ENCODE measurements around the gene SBF1. TPM values are rescaled to one million over a fixed set of nuclear protein-coding genes. Genes with fewer than 3 reads are reported as not detected.
"Not testable (repeated sequence)": the region's sequence is repeated elsewhere in the genome, so short reads cannot be mapped to it uniquely, and the experiment has no call there.

SBF1 gene
- total RNA-seq, 1 donor from 2014 or later: 55.8 TPM

DNA sequence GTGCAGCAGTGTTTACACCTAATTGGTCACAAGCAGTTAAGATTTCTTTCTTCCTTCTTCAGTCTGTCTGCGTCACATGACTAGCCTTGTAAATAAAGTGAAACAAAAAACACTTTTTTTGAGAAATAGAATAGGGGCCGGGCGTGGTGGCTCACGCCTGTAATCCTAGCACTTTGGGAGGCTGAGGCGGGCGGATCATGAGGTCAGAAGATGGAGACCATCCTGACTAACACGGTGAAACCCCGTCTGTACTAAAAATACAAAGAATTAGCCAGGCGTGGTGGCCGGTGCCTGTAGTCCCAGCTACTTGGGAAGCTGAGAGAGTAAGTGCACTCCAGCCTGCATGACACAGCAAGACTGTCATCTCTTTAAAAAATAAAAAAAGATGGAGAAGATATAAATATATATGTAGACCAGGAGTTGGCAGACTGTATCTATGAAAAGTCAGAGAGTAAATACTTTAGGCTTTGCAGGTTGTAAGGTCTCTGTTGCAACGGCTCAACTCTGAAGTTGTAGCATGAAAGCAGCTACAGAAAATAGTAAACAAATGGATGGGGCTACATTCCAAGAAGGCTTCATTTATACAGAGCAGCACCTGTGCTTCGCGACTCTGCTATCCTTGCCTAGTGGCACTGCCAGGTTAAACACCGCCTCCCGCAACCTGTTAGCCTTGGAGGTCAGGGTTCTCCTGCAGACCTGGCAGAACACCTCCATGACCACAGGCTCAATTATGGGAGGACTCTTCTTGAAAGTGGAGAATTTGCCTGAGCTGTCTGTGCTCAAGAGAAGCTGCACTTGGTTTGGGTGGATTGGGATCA is 75.8 kb downstream of the SBF1 start:
- H3K4me3 ChIP-seq: no peak overlapping the region
- intact Hi-C loops (cut with micrococcal nuclease): no loop called here
- TF ChIP-seq, protein P1, sequence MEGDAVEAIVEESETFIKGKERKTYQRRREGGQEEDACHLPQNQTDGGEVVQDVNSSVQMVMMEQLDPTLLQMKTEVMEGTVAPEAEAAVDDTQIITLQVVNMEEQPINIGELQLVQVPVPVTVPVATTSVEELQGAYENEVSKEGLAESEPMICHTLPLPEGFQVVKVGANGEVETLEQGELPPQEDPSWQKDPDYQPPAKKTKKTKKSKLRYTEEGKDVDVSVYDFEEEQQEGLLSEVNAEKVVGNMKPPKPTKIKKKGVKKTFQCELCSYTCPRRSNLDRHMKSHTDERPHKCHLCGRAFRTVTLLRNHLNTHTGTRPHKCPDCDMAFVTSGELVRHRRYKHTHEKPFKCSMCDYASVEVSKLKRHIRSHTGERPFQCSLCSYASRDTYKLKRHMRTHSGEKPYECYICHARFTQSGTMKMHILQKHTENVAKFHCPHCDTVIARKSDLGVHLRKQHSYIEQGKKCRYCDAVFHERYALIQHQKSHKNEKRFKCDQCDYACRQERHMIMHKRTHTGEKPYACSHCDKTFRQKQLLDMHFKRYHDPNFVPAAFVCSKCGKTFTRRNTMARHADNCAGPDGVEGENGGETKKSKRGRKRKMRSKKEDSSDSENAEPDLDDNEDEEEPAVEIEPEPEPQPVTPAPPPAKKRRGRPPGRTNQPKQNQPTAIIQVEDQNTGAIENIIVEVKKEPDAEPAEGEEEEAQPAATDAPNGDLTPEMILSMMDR (IDR thresholded peaks at IDR 0.05; ENCODE audit: borderline replicate concordance): no peak
- H3K9me3 ChIP-seq (replicated peaks): no peaks in the 10 kb centered on the region
- DNase-seq: no peak
- H3K36me3 ChIP-seq: peaks cover 21% of the 10 kb centered on the region
- no peaks in the 10 kb centered on the region for H3K27me3 ChIP-seq (ENCODE audit: low read depth)
- H3K4me1 ChIP-seq: peaks cover 24% of the 10 kb centered on the region
- H3K27ac ChIP-seq (replicated peaks): peak overlapping the region; percentile 57

DNA sequence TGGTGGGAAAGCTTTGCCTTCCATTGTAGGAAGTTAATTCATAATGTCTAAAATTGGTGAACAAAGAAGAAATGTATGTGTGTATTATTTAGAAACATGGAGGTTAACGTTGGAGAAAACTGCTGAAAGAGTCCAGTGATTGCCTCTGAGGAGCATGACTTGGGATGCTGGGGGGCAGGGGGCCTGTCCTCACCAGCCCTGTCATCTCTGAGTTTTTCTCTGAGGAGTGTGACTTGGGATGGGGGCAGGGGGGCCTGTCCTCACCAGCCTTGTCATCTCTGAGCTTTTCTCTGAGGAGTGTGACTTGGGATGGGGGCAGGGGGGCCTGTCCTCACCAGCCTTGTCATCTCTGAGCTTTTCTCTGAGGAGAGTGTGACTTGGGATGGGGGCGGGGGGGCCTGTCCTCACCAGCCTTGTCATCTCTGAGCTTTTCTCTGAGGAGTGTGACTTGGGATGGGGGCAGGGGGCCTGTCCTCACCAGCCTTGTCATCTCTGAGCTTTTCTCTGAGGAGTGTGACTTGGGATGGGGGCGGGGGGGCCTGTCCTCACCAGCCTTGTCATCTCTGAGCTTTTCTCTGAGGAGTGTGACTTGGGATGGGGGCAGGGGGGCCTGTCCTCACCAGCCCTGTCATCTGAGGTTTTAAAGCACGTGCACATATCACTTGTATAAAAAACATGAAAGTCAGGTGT is 77.3 kb downstream of the SBF1 start:
- H3K4me1 ChIP-seq: peaks cover 16% of the 10 kb centered on the region
- DNase-seq; intact Hi-C loops (cut with micrococcal nuclease); H3K9me3 ChIP-seq (replicated peaks); H3K4me3 ChIP-seq; H3K27me3 ChIP-seq (ENCODE audit: low read depth); H3K27ac ChIP-seq (replicated peaks): not testable (repeated sequence)
- peaks cover 25% of the 10 kb centered on the region for H3K36me3 ChIP-seq

DNA sequence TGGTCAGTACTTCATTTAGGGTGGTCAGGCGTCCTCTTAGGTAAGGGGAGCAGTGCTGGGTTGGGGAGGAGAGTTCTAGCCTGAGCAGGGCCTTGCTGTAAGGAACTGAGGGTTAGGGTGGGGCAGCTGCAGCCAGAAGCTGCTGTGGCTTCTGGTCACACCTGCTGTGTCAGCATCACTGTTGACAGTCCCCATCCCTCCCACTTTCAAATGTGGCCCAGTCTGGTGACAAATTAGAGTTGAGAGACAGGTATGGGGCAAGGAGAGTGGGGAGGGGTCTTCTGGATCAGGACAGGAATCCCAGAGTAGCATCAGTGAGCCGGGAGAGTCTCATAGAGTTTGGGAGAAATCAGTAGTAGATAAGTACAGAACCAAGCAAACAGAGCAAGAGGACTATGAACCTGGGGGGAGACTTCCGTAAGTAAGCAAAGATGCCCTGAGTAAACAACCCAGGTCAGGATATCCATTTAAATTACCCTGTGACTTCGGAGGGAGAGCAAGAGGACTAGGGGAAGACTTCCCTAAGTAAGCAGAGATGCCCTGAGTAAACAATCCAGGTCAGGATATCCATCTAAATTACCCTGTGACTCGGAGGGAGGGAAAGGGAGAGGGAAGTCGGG is 78.0 kb downstream of the SBF1 start:
- Histone ChIP-seq H3K36me3 (peaks cover 25% of the 10 kb centered on the region), H3K4me3 (no peak overlapping the region), H3K4me1 (peaks cover 16% of the 10 kb centered on the region), H3K27me3 (ENCODE audit: low read depth) (no peaks in the 10 kb centered on the region), H3K9me3 (replicated peaks) (no peaks in the 10 kb centered on the region), H3K27ac (replicated peaks) (no peak overlapping the region)
- intact Hi-C loops (cut with micrococcal nuclease): no loop called here
- DNase-seq: no peak
- TF ChIP-seq, protein P1 (IDR thresholded peaks at IDR 0.05; ENCODE audit: borderline replicate concordance): no peak

Other genes starting within 250 kb of the SBF1 start
- 18.3 TPM for gene TUBGCP6, start 230.0 kb downstream of the SBF1 start, total RNA-seq
- 13.6 TPM for gene HDAC10, start 223.8 kb downstream of the SBF1 start, total RNA-seq
- gene MAPK12, start 213.4 kb downstream of the SBF1 start, total RNA-seq: 17.2 TPM
- 7.8 TPM for gene MAPK11, start 204.7 kb downstream of the SBF1 start, total RNA-seq
- gene PLXNB2, start 167.4 kb downstream of the SBF1 start, total RNA-seq: 50.2 TPM
- gene DENND6B, start 148.0 kb downstream of the SBF1 start, total RNA-seq: 1.2 TPM
- gene PPP6R2, start 131.7 kb downstream of the SBF1 start, total RNA-seq: 38.6 TPM
- not detected for gene ADM2, start 6.5 kb upstream of the SBF1 start, total RNA-seq
- not detected for gene MIOX, start 11.8 kb upstream of the SBF1 start, total RNA-seq
- 23.4 TPM for gene LMF2, start 32.7 kb upstream of the SBF1 start, total RNA-seq
- gene NCAPH2, start 33.2 kb upstream of the SBF1 start, total RNA-seq: 27.7 TPM
- gene SCO2, start 50.6 kb upstream of the SBF1 start, total RNA-seq: not detected
- 11.6 TPM for gene TYMP, start 55.0 kb upstream of the SBF1 start, total RNA-seq
- gene KLHDC7B, start 70.9 kb upstream of the SBF1 start, total RNA-seq: not detected
- not detected for gene SYCE3, start 87.9 kb upstream of the SBF1 start, total RNA-seq
- 394 TPM for gene CPT1B, start 103.4 kb upstream of the SBF1 start, total RNA-seq
- gene CHKB, start 107.8 kb upstream of the SBF1 start, total RNA-seq: 36.0 TPM
- gene MAPK8IP2, start 125.8 kb upstream of the SBF1 start, total RNA-seq: 0.33 TPM
- gene ARSA, start 153.1 kb upstream of the SBF1 start, total RNA-seq: 23.5 TPM
- 23.1 TPM for gene SHANK3, start 197.8 kb upstream of the SBF1 start, total RNA-seq